GM15510 (cell line): ENCODE results near the gene TP53BP2.

Experiments used
- POLR2A ChIP-seq: IDR thresholded peaks from 3 replicates; pipeline ENCODE4 v1.6.1; 2011; ENCODE audit warnings: borderline replicate concordance; ENCODE audit not compliant: insufficient read length; ENCODE audit errors: extremely low read depth

Gene TP53BP2

GRCh38 chr1:223845810-223846682, at the start of gene TP53BP2:
TSS of gene TP53BP2 (minus strand) at chr1:223845947. CDS start at chr1:223845680, 267 bp downstream.
- peak; percentile 68 for TF ChIP-seq POLR2A

GRCh38 chr1:223887747-223888418, 42.1 kb upstream of the TP53BP2 start:
- TF ChIP-seq POLR2A, result no peak

GRCh38 chr1:223886516-223886921, 40.8 kb upstream of the TP53BP2 start:
- TF ChIP-seq POLR2A, result no peak

- no peak for TF ChIP-seq POLR2A
Observed at GRCh38 chr1:223885614-223886013, 39.9 kb upstream of the TP53BP2 start.

GRCh38 chr1:223878598-223879325, 33.0 kb upstream of the TP53BP2 start:
- TF ChIP-seq POLR2A, result no peak

GRCh38 chr1:223877804-223878203, 32.1 kb upstream of the TP53BP2 start:
- TF ChIP-seq POLR2A, result no peak

- no peak for TF ChIP-seq POLR2A
Observed at GRCh38 chr1:223876590-223876989, 30.8 kb upstream of the TP53BP2 start.

- no peak for TF ChIP-seq POLR2A
Observed at GRCh38 chr1:223873044-223873443, 27.3 kb upstream of the TP53BP2 start.

GRCh38 chr1:223872308-223872901, 26.7 kb upstream of the TP53BP2 start:
- TF ChIP-seq POLR2A, result no peak

GRCh38 chr1:223870617-223871574, 25.1 kb upstream of the TP53BP2 start:
- no peak for TF ChIP-seq POLR2A

- TF ChIP-seq POLR2A, result no peak
Observed at GRCh38 chr1:223864084-223864483, 18.3 kb upstream of the TP53BP2 start.

- no peak for TF ChIP-seq POLR2A
Observed at GRCh38 chr1:223861904-223862303, 16.2 kb upstream of the TP53BP2 start.

- no peak for TF ChIP-seq POLR2A
Observed at GRCh38 chr1:223860051-223860622, 14.4 kb upstream of the TP53BP2 start.
